Measurements from ENCODE around the gene OR4D2. TPM values are rescaled to one million over a fixed set of nuclear protein-coding genes. Genes with fewer than 3 reads are reported as not detected.
"Not testable (repeated sequence)": the region's sequence is repeated elsewhere in the genome, so short reads cannot be mapped to it uniquely, and the experiment has no call there.

Gene OR4D2
- total RNA-seq, 2 experiments from 2014 or later = not detected

DNA sequence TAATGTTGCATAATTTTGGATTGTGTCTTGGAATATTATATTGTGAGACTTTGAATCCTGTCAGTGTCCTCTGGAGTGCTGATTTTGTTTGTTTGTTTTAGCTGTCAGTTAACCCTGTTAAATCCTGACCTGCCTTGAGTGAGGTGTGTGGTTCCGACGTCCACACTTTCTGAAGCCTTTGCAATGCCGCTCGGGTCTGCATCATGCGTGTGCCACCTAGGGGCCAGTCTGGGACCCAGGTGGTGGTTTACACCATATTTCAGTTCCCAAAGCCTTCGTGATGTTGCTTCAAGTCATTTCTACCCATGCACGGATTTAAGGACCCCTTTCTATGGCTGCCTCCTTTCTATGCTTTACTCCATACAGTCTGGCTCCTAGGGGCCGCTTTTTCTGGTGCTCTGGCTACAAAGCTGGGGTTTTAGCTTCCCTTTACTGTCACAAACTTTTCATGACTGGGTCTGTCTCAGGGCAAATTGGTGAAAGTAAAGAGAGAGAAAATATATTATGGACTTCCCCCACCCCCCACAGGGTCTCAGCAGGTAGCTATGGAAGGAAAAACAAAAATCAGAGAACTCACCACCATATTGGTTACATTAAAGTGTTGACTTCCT lies 30.0 kb upstream of the OR4D2 start:
- H3K4me1 Mint-ChIP-seq (ENCODE audit: low read depth) = no peaks in the 10 kb centered on the region
- no peaks in the 10 kb centered on the region for H3K4me1 ChIP-seq (ENCODE audit: insufficient read depth, low read length)

DNA sequence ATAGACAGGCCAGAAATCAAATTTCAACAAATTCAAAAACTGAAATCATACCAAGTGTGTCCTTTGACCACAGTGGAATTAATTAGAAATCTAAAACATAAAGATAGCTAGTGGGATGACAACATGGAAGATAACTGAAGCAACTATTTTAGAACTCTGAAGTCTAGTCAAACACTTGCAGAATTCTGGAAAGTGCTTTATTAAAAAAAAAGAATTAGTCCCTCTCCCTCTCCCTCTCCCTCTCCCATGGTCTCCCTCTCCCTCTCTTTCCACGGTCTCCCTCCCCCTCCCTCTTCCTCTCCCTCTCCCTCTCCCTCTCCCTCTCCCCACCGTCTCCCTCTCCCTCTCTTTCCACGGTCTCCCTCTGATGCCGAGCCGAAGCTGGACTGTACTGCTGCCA lies 25.3 kb upstream of the OR4D2 start:
- Histone ChIP-seq H3K27me3 (ENCODE audit: control insufficient read depth in 1 of 2, insufficient read depth in 2 of 2, low read length in 2 of 2) (no peaks in the 10 kb centered on the region), H3K4me1 (ENCODE audit: insufficient read depth, low read length) (no peaks in the 10 kb centered on the region), H3K9me3 (ENCODE audit: control insufficient read depth in 1 of 2, insufficient read depth in 1 of 2, low read length in 2 of 2) (peaks cover 11 to 22% of the 10 kb centered on the region in 2 experiments), H3K27ac (ENCODE audit: low read depth in 1 of 2, low read length in 2 of 2) (no peak overlapping the region), H3K36me3 (ENCODE audit: insufficient read depth, low read length) (no peaks in the 10 kb centered on the region), H3K4me3 (ENCODE audit: low read length) (no peak overlapping the region)
- Mint-ChIP-seq H3K4me1 (ENCODE audit: low read depth) (no peaks in the 10 kb centered on the region), H3K9me3 (peaks cover 10% of the 10 kb centered on the region), H3K36me3 (ENCODE audit: low read depth) (peaks cover 31% of the 10 kb centered on the region), H3K4me3 (no peak overlapping the region), H3K27ac (no peak overlapping the region), H3K27me3 (no peaks in the 10 kb centered on the region)
- DNase-seq (no peak), ATAC-seq (ENCODE audit: poor library complexity) (no peak)
- intact Hi-C loops (cut with DNase I, micrococcal nuclease) = no loop called here
- ChIA-PET CTCF (no interaction called here), POLR2A (interaction anchor here (1.6 kb wide), 1 partner anchor 11 kb away, joined by 6 read pairs; no protein-coding TSS in a partner anchor)
- TF ChIP-seq, protein P1, sequence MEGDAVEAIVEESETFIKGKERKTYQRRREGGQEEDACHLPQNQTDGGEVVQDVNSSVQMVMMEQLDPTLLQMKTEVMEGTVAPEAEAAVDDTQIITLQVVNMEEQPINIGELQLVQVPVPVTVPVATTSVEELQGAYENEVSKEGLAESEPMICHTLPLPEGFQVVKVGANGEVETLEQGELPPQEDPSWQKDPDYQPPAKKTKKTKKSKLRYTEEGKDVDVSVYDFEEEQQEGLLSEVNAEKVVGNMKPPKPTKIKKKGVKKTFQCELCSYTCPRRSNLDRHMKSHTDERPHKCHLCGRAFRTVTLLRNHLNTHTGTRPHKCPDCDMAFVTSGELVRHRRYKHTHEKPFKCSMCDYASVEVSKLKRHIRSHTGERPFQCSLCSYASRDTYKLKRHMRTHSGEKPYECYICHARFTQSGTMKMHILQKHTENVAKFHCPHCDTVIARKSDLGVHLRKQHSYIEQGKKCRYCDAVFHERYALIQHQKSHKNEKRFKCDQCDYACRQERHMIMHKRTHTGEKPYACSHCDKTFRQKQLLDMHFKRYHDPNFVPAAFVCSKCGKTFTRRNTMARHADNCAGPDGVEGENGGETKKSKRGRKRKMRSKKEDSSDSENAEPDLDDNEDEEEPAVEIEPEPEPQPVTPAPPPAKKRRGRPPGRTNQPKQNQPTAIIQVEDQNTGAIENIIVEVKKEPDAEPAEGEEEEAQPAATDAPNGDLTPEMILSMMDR (IDR thresholded peaks at IDR 0.05) = no peak

More for the DNA sequence above, 30.0 kb upstream of the OR4D2 start:
- Histone ChIP-seq H3K9me3 (ENCODE audit: control insufficient read depth in 1 of 2, insufficient read depth in 1 of 2, low read length in 2 of 2) (peaks cover 4% of the 10 kb centered on the region in 2 experiments), H3K36me3 (ENCODE audit: insufficient read depth, low read length) (no peaks in the 10 kb centered on the region), H3K4me3 (ENCODE audit: low read length) (no peak overlapping the region), H3K27ac (ENCODE audit: low read depth in 1 of 2, low read length in 2 of 2) (no peak overlapping the region), H3K27me3 (ENCODE audit: control insufficient read depth in 1 of 2, insufficient read depth in 2 of 2, low read length in 2 of 2) (no peaks in the 10 kb centered on the region)
- intact Hi-C loops (cut with DNase I, micrococcal nuclease) = no loop called here
- H3K27ac Mint-ChIP-seq = no peak overlapping the region
- no peak for ATAC-seq (ENCODE audit: poor library complexity)
- peaks cover 8% of the 10 kb centered on the region for H3K36me3 Mint-ChIP-seq (ENCODE audit: low read depth)
- H3K27me3 Mint-ChIP-seq = no peaks in the 10 kb centered on the region
- TF ChIP-seq, protein P1 (IDR thresholded peaks at IDR 0.05) = no peak
- no peak overlapping the region for H3K4me3 Mint-ChIP-seq
- ChIA-PET CTCF (interaction anchor here (0.8 kb wide), 1 partner anchor 18 kb away, joined by 5 read pairs; no protein-coding TSS in a partner anchor), POLR2A (no interaction called here)
- H3K9me3 Mint-ChIP-seq = peaks cover 6% of the 10 kb centered on the region
- DNase-seq = no peak

DNA sequence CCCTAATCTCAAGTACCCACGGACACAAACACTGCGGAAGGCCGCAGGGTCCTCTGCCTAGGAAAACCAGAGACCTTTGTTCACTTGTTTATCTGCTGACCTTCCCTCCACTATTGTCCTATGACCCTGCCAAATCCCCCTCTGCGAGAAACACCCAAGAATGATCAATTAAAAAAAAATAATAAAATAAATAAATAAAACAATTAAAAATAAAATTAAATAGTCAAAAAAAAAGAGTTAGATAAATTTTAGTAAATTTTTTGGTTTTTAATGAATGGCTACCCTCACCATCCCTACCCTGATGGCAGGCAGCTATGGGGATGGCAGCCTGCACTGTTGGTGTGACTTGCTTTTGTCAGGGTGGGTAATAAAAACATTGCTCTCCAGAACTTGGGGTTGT lies 23.4 kb upstream of the OR4D2 start:
- H3K4me3 Mint-ChIP-seq; POLR2A ChIA-PET; H3K4me1 ChIP-seq (ENCODE audit: insufficient read depth, low read length); CTCF ChIA-PET; H3K27me3 Mint-ChIP-seq; H3K4me3 ChIP-seq (ENCODE audit: low read length); H3K27me3 ChIP-seq (ENCODE audit: control insufficient read depth in 1 of 2, insufficient read depth in 2 of 2, low read length in 2 of 2); H3K27ac ChIP-seq (ENCODE audit: low read depth in 1 of 2, low read length in 2 of 2); DNase-seq; ATAC-seq (ENCODE audit: poor library complexity); H3K36me3 ChIP-seq (ENCODE audit: insufficient read depth, low read length); intact Hi-C loops (cut with DNase I, micrococcal nuclease); H3K27ac Mint-ChIP-seq: not testable (repeated sequence)
- H3K4me1 Mint-ChIP-seq (ENCODE audit: low read depth) = peaks cover 15% of the 10 kb centered on the region
- peaks cover 46% of the 10 kb centered on the region for H3K36me3 Mint-ChIP-seq (ENCODE audit: low read depth)
- H3K9me3 ChIP-seq (ENCODE audit: control insufficient read depth in 1 of 2, insufficient read depth in 1 of 2, low read length in 2 of 2) = peaks cover 6 to 22% of the 10 kb centered on the region in 2 experiments
- H3K9me3 Mint-ChIP-seq = peaks cover 19% of the 10 kb centered on the region

DNA sequence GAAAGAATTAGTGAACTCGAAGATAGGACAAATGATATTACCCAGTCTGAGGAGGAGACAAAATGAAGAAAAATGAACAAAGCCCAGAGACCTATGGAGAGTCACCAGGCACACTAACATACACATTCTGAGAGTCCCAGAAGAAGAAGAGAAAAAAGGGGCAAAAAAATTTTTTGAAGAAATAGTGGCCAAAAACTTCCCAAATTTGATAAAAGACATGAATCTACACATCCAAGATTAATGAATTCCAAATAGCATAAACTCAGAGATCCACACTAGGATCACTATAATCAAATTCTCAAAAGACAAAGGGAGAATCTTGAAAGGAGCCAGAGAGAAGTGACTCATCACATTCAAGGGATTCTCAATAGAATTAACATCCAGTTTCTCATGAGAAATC lies 22.0 kb upstream of the OR4D2 start:
- Mint-ChIP-seq H3K36me3 (ENCODE audit: low read depth) (peaks cover 56% of the 10 kb centered on the region), H3K27me3 (no peaks in the 10 kb centered on the region), H3K9me3 (peaks cover 21% of the 10 kb centered on the region), H3K27ac (no peak overlapping the region), H3K4me3 (no peak overlapping the region), H3K4me1 (ENCODE audit: low read depth) (peaks cover 23% of the 10 kb centered on the region)
- POLR2A ChIA-PET = no interaction called here
- CTCF ChIA-PET = no interaction called here
- intact Hi-C loops (cut with DNase I, micrococcal nuclease) = no loop called here
- peaks cover 3% of the 10 kb centered on the region for H3K4me1 ChIP-seq (ENCODE audit: insufficient read depth, low read length)
- TF ChIP-seq, protein P1 (IDR thresholded peaks at IDR 0.05) = no peak
- H3K9me3 ChIP-seq (ENCODE audit: control insufficient read depth in 1 of 2, insufficient read depth in 1 of 2, low read length in 2 of 2) = peaks cover 6 to 22% of the 10 kb centered on the region in 2 experiments
- no peak overlapping the region for H3K27ac ChIP-seq (ENCODE audit: low read depth in 1 of 2, low read length in 2 of 2)
- H3K27me3 ChIP-seq (ENCODE audit: control insufficient read depth in 1 of 2, insufficient read depth in 2 of 2, low read length in 2 of 2) = no peaks in the 10 kb centered on the region
- DNase-seq = no peak
- H3K4me3 ChIP-seq (ENCODE audit: low read length) = no peak overlapping the region
- no peaks in the 10 kb centered on the region for H3K36me3 ChIP-seq (ENCODE audit: insufficient read depth, low read length)
- no peak for ATAC-seq (ENCODE audit: poor library complexity)
